Tracheal epithelial cell (primary cell): ENCODE results near the gene CCL26. TPM values are rescaled to one million over a fixed set of nuclear protein-coding genes. Genes with fewer than 3 reads are reported as not detected.

ENCODE experiments used
- total RNA-seq: library from RNA; depleted of rRNA; stranded (reverse); fragments of >200 nt; gene quantifications from 2 replicates; pipeline ENCODE4 v1.2.1, GENCODE V29; 2014

CCL26 gene, protein sequence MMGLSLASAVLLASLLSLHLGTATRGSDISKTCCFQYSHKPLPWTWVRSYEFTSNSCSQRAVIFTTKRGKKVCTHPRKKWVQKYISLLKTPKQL
- not detected in 2 replicates for total RNA-seq

DNA sequence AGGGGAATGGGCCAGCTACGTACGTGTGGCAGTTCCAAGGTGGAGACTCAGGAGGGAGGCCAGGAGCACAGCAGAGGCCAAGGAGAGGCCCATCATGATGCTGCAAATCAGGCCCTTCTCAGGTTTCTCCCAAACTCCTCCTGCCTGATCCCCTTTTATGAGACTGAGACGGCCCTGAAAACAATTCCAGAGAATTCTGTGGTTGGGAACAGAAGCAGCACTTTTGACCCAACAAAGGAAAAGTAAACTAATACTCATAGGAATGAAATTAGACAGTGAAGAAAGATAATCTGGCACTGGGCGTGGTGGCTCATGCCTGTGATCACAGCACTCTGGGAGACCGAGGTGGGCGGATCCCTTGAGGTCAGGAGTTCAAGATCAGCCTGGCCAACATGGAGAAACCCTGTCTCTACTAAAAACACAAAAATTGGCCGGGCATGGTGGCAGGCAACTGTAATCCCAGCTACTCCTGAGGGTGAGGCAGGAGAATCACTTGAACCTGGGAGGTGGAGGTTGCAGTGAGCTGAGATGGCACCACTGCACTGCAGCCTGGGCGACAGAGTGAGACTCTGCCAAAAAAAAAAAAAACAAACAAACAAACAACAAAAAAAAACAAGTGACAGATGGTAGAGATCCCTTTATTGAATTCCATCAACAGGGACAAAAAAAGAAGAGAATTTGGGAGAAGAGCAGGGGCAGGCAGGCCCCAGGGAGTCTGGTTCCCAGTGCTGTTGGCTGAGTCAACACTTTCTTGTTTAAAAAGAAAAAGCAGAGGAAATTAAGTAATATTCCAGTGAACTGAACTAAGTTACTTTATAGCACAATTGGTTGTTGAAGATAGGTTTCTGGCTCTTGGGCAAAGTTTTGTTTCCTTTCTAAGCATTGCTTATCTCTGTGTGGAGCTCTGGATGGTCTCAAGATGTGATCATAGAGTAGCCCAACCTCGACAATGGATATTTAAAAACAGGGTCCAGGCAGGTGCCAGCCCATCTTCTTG, at the start of gene CCL26:
TSS of gene CCL26 (minus strand) at position 131 of the 997 bp plus-strand sequence. CDS start at position 96, 35 bp downstream.

DNA sequence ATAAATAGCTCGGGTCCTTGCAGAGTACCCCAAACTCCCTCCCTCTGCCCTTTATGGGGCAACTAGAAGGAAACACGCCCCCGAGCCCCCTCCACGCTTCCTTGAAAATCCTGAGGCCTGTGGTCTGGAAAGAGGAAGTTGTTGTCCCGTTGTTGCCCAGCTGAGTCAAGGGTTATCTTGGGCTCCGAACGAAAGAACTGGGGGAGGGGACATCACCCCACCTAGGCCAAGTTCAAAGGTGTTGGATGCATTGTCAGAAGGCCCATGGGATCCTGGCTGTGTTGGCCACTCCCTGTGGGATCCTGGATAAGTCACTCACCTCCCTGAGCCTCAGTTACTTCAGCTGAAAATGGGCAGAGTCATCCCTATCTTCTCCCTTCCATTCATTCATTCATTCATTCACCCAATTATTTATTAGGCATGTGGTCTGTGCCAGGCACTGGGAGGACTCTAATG, 41.8 kb upstream of the CCL26 start, which contains the start of gene CCL24:
TSS of gene CCL24 (minus strand) at position 26 of the 456 bp plus-strand sequence. CDS start 91 bp downstream, outside the sequence.

DNA sequence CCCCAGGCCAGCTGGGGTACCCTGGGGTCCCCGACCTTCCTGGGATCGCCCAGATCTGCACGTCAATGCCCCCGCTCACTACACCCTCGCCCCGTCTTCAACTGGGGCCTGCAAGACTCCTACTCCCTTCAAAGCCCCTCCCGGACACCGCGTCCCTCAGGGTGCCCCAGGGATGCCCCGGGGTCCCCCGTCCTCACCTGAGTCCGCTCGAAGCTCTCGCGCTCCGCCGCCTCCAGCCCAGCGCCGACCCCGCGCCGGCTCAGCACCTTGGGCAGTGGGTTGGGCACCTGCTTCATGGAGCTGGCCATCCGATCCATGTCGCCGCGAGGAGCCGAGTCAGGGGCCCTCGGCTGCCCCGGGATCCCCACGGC, 33.4 kb downstream of the CCL26 start, which contains the start of gene HIP1:
TSS of gene HIP1 (minus strand) at position 338 of the 371 bp plus-strand sequence. CDS start at position 317, 21 bp downstream.

Other genes starting within 250 kb of the CCL26 start
- gene HIP1, start 33.3 kb downstream of the CCL26 start, total RNA-seq = 3.6 and 5.8 TPM in 2 replicates
- gene CCL24, start 41.6 kb upstream of the CCL26 start, total RNA-seq = not detected in 2 replicates
- gene RHBDD2, start 106.8 kb upstream of the CCL26 start, total RNA-seq = 15.1 and 23.6 TPM in 2 replicates
- 120 and 129 TPM in 2 replicates for gene POR, start 142.9 kb upstream of the CCL26 start, total RNA-seq
- gene TMEM120A, start 222.4 kb upstream of the CCL26 start, total RNA-seq = 14.5 and 27.3 TPM in 2 replicates